H1 (cell line): ENCODE measurements around the gene PDCD10. TPM values are rescaled to one million over a fixed set of nuclear protein-coding genes. Genes with fewer than 3 reads are reported as not detected.

Experiments
- CTCF ChIA-PET: fragments of 300-600 bp; sonication (Branson Sonifier 250); formaldehyde crosslinking; loops from one replicate; lab custom pipeline; 2021; ENCODE audit not compliant: partially characterized antibody; lab: Charles Lee
- POLR2A ChIA-PET: fragments of 300-600 bp; sonication (Branson Sonifier 250); formaldehyde crosslinking; loops from one replicate; lab custom pipeline; 2021; ENCODE audit warnings: inconsistent platforms; ENCODE audit not compliant: partially characterized antibody; lab: Charles Lee
- DNase-seq, 2 experiments: peaks; one replicate each; pipeline versions ENCODE4 v3.0.0 to v3.0.0-alpha.2; 2010 to 2022; ENCODE audit warnings: low spot score in 2 of 2, low read depth in 1 of 2, mixed read lengths in 1 of 2
- FAIRE-seq: peaks from 2 replicates; lab custom pipeline; 2011; peaks lifted over from hg19 to GRCh38; lab: Jason Lieb, UNC
- H2AFZ ChIP-seq: 2 replicates; pipeline ENCODE4 v1.8.1; 2012; ENCODE audit warnings: low read length, inconsistent platforms
- H2AK5ac ChIP-seq: 2 replicates; pipeline ENCODE4 v1.6.1; 2013; ENCODE audit warnings: low read depth, low read length
- H2BK120ac ChIP-seq: replicated peaks from 2 replicates; pipeline ENCODE3; 2013; ENCODE audit warnings: low read depth, low read length, inconsistent platforms
- H2BK12ac ChIP-seq: 2 replicates; pipeline ENCODE4 v1.6.1; 2013; ENCODE audit warnings: low read depth, low read length
- H2BK15ac ChIP-seq: 2 replicates; pipeline ENCODE4 v1.6.1; 2013; ENCODE audit warnings: low read length
- H2BK20ac ChIP-seq: 2 replicates; pipeline ENCODE4 v1.6.1; 2013; ENCODE audit warnings: low read length
- H2BK5ac ChIP-seq: 2 replicates; pipeline ENCODE4 v1.6.1; 2013; ENCODE audit warnings: low read depth, low read length
- H3K14ac ChIP-seq: 2 replicates; pipeline ENCODE4 v1.6.1; 2013; ENCODE audit warnings: inconsistent platforms; ENCODE audit not compliant: insufficient read length
- H3K18ac ChIP-seq: 2 replicates; pipeline ENCODE4 v1.6.1; 2013; ENCODE audit warnings: low read length; ENCODE audit errors: extremely low read depth
- H3K23ac ChIP-seq: 2 replicates; pipeline ENCODE4 v1.6.1; 2013; ENCODE audit warnings: inconsistent platforms; ENCODE audit not compliant: insufficient read length
- H3K23me2 ChIP-seq: 2 replicates; pipeline ENCODE4 v1.6.1; 2013; ENCODE audit warnings: low read depth, low read length
- H3K27ac ChIP-seq: 2 replicates; pipeline ENCODE4 v1.6.1; 2011; ENCODE audit warnings: low read depth, low read length, inconsistent platforms
- H3K27me3 ChIP-seq, 4 experiments: replicated peaks in 1 of 4; 1 replicate in 1 of 4; 2 replicates in 3 of 4; pipeline versions ENCODE4 v1.6.1 to v1.8.1; 2011 to 2013; ENCODE audit warnings: low read length in 3 of 4, mild to moderate bottlenecking in 3 of 4, inconsistent platforms in 2 of 4, mixed read lengths in 2 of 4, moderate library complexity in 1 of 4; ENCODE audit not compliant: control insufficient read depth in 3 of 4, insufficient read depth in 3 of 4; ENCODE audit errors: extremely low read depth in 1 of 4
- H3K36me3 ChIP-seq, 4 experiments: 2 replicates each; pipeline versions ENCODE4 v1.6.1 to v1.8.1; 2011 to 2013; ENCODE audit warnings: mild to moderate bottlenecking in 4 of 4, low read length in 3 of 4, moderate library complexity in 2 of 4, control low read depth in 1 of 4, inconsistent platforms in 1 of 4; ENCODE audit not compliant: insufficient read depth in 4 of 4, control insufficient read depth in 2 of 4
- H3K4ac ChIP-seq: replicated peaks from 2 replicates; pipeline ENCODE3; 2013; ENCODE audit warnings: low read length, low read depth, mixed read lengths, inconsistent platforms; ENCODE audit not compliant: insufficient read length
- H3K4me1 ChIP-seq, 4 experiments: replicated peaks in 1 of 4; 1 replicate in 1 of 4; 2 replicates in 3 of 4; pipeline versions ENCODE4 v1.6.1 to v1.8.1; 2011 to 2013; ENCODE audit warnings: low read length in 3 of 4, inconsistent platforms in 2 of 4, mixed read lengths in 1 of 4; ENCODE audit not compliant: insufficient read depth in 4 of 4, control insufficient read depth in 3 of 4
- H3K4me2 ChIP-seq, 2 experiments: 2 replicates each; pipeline versions ENCODE4 v1.6.1 to v1.8.1; 2011 to 2013; ENCODE audit warnings: low read depth in 2 of 2, low read length in 2 of 2, control low read depth in 1 of 2, inconsistent platforms in 1 of 2, mild to moderate bottlenecking in 1 of 2; ENCODE audit not compliant: insufficient read depth in 1 of 2
- H3K4me3 ChIP-seq, 4 experiments: fragments of 200-600, 300-600 bp in 1 of 4; sonication (generic), shearing (Covaris generic), sonication (Bioruptor Twin) in 1 of 4; 2 replicates each; pipeline versions ENCODE4 v1.5.1 to v1.8.1; 2011 to 2016; ENCODE audit warnings: low read length in 4 of 4, low read depth in 3 of 4, control low read depth in 2 of 4, inconsistent platforms in 2 of 4, mild to moderate bottlenecking in 2 of 4, mixed read lengths in 1 of 4, moderate library complexity in 1 of 4; ENCODE audit not compliant: insufficient read depth in 2 of 4; ENCODE audit errors: extremely low read depth in 1 of 4
- H3K56ac ChIP-seq: replicated peaks from 2 replicates; pipeline ENCODE3; 2013; ENCODE audit warnings: low read depth, mild to moderate bottlenecking, mixed read lengths, low read length, inconsistent platforms; ENCODE audit not compliant: insufficient read length
- H3K79me1 ChIP-seq: 2 replicates; pipeline ENCODE4 v1.6.1; 2013; ENCODE audit warnings: low read depth, low read length, control low read depth
- H3K79me2 ChIP-seq, 2 experiments: 2 replicates each; pipeline versions ENCODE4 v1.6.1 to v1.8.1; 2012 to 2013; ENCODE audit warnings: low read length in 2 of 2, mild to moderate bottlenecking in 2 of 2, inconsistent platforms in 1 of 2; ENCODE audit not compliant: insufficient read depth in 2 of 2, control insufficient read depth in 1 of 2
- H3K9ac ChIP-seq, 4 experiments: replicated peaks in 1 of 4; 1 replicate in 1 of 4; 2 replicates in 3 of 4; pipeline versions ENCODE4 v1.6.1 to v1.8.1; 2011 to 2013; ENCODE audit warnings: low read depth in 3 of 4, low read length in 3 of 4, control low read depth in 2 of 4, mild to moderate bottlenecking in 2 of 4, moderate library complexity in 2 of 4, inconsistent platforms in 1 of 4; ENCODE audit errors: extremely low read depth in 1 of 4
- H3K9me3 ChIP-seq, 2 experiments: 2 replicates each; pipeline versions ENCODE4 v1.6.1 to v1.8.1; 2012 to 2013; ENCODE audit warnings: mild to moderate bottlenecking in 2 of 2, moderate library complexity in 2 of 2, control low read depth in 1 of 2, inconsistent platforms in 1 of 2, low read depth in 1 of 2, low read length in 1 of 2, mixed read lengths in 1 of 2; ENCODE audit not compliant: insufficient read depth in 2 of 2
- H4K20me1 ChIP-seq, 2 experiments: replicated peaks in 1 of 2; 2 replicates each; pipeline versions ENCODE3 to v1.8.1; 2011 to 2013; ENCODE audit warnings: inconsistent platforms in 2 of 2, low read length in 2 of 2, mild to moderate bottlenecking in 1 of 2; ENCODE audit not compliant: insufficient read depth in 2 of 2, control insufficient read depth in 1 of 2
- H4K5ac ChIP-seq: 2 replicates; pipeline ENCODE4 v1.6.1; 2013; ENCODE audit warnings: low read length, low read depth, mixed read lengths, inconsistent platforms; ENCODE audit not compliant: insufficient read length
- H4K8ac ChIP-seq: 2 replicates; pipeline ENCODE4 v1.8.0; 2013; ENCODE audit warnings: mild to moderate bottlenecking, moderate library complexity, low read length, inconsistent platforms; ENCODE audit not compliant: insufficient read depth; ENCODE audit errors: extremely low read depth
- H4K91ac ChIP-seq: replicated peaks from 2 replicates; pipeline ENCODE3; 2013; ENCODE audit warnings: low read length, mixed read lengths, inconsistent platforms; ENCODE audit not compliant: insufficient read length
- MAFK ChIP-seq: IDR thresholded peaks from 2 replicates; pipeline ENCODE4 v1.6.1; 2012; ENCODE audit warnings: low read depth, mild to moderate bottlenecking, improper control_type of control experiment, low read length
- RXRA ChIP-seq: IDR thresholded peaks from 2 replicates; pipeline ENCODE4 v1.6.1; 2011; ENCODE audit warnings: low read depth, mild to moderate bottlenecking, low read length, moderate library complexity; ENCODE audit not compliant: insufficient read depth
- USF2 ChIP-seq: IDR thresholded peaks from 2 replicates; pipeline ENCODE4 v1.6.1; 2011; ENCODE audit warnings: low read length, improper control_type of control experiment
- WGBS, 2 experiments: shearing (Covaris generic) in 1 of 2; methylation state at CpG; one replicate each; pipeline versions ENCODE4 v1.1.6 to v1.1.7; 2013 to 2015; ENCODE audit warnings: low lambda C conversion rate in 2 of 2, mixed read lengths in 2 of 2, inconsistent platforms in 1 of 2, low coverage in 1 of 2, missing lambda C conversion rate in 1 of 2; ENCODE audit not compliant: insufficient replicate concordance in 2 of 2, insufficient coverage in 1 of 2, insufficient read length in 1 of 2; ENCODE audit errors: extremely low coverage in 1 of 2, missing lambda C conversion rate in 1 of 2; 5-methylcytosine and 5-hydroxymethylcytosine counted together
- polyA plus RNA-seq, 7 experiments: library from polyadenylated mRNA; depleted of rRNA in 3 of 7; stranded (reverse) in 5 of 7; unstranded in 2 of 7; fragments of >200 nt in 5 of 7; fragments of 200-250 nt in 2 of 7; gene quantifications; 1 replicate in 5 of 7; 2 replicates in 1 of 7; 4 replicates in 1 of 7; pipeline versions ENCODE4 v1.2.1 to v1.2.3, GENCODE V29; 2011 to 2013; ENCODE audit warnings: missing spikeins in 2 of 7, mixed read lengths in 2 of 7
- total RNA-seq: library from RNA; stranded (reverse); fragmentation: NEBNext Ultra II Directional; extraction: Animal tissue kit (Norgen Biotek cat#: 25700); gene quantifications from 2 replicates; pipeline ENCODE4 v1.2.1, GENCODE V29; 2021

PDCD10 gene
- total and polyA plus RNA-seq, 2 of the 8 experiments (the other 6 are each of a cell fraction or from before 2014, with no cell fraction given): 52.0 to 76.6 TPM

GRCh38 chr3:167742338-167742737, 7.6 kb upstream of the PDCD10 start:
- Histone ChIP-seq H3K4me3 (no peak overlapping the region), H3K4me1 (no peaks in the 10 kb centered on the region), H3K79me1 (no peaks in the 10 kb centered on the region), H4K5ac (no peak overlapping the region), H3K79me2 (peaks cover 0 to 25% of the 10 kb centered on the region in 2 experiments; a peak in 2 of 4 replicates), H2BK15ac (no peak overlapping the region), H4K20me1 (no peaks in the 10 kb centered on the region), H3K18ac (no peak overlapping the region), H3K27me3 (no peaks in the 10 kb centered on the region), H2AFZ (no peak overlapping the region), H2BK20ac (no peak overlapping the region), H3K9me3 (no peaks in the 10 kb centered on the region), H2AK5ac (no peak overlapping the region), H3K14ac (no peak overlapping the region), H2BK120ac (no peak overlapping the region), H4K91ac (no peak overlapping the region), H3K4me2 (no peak overlapping the region), H2BK5ac (no peak overlapping the region), H3K27ac (no peak overlapping the region), H3K36me3 (no peaks in the 10 kb centered on the region; a peak in 1 of 8 replicates), H3K23ac (no peak overlapping the region), H3K4ac (no peak overlapping the region), H4K8ac (no peak overlapping the region), H3K9ac (peak overlapping the region in 1 of 4 experiments; percentile 13; a peak in 1 of 7 replicates), H3K56ac (no peak overlapping the region), H3K23me2 (no peaks in the 10 kb centered on the region), H2BK12ac (no peak overlapping the region)
- 91% methylated on average over 2 of the region's 2 CpGs; no CpG with 5 or more reads in 1 of the 2 experiments for WGBS, 2 experiments
- ChIA-PET CTCF (interaction anchor here (1.0 to 3.4 kb wide), 8 partner anchors 13 to 337 kb away, joined by 3 to 18 read pairs (median 4); no protein-coding TSS in a partner anchor), POLR2A (interaction anchor here (0.8 kb wide), 1 partner anchor 1892 kb away, joined by 3 read pairs; no protein-coding TSS in a partner anchor)
- DNase-seq (no peak), FAIRE-seq (no peak)
- no peak for TF ChIP-seq MAFK
- TF ChIP-seq RXRA: no peak
- TF ChIP-seq USF2: no peak
